Measurements from ENCODE around the gene BRICD5. TPM values are rescaled to one million over a fixed set of nuclear protein-coding genes. Genes with fewer than 3 reads are reported as not detected.
A peak's percentile ranks its signal among the peaks of the same experiment; 100 is the strongest.

The BRICD5 gene
- total and polyA plus RNA-seq, 3 donors from 2014 or later, result 25.1 to 66.5 (median 37.8) TPM

GRCh38 chr16:2212362-2213324 is 2.0 kb upstream of the BRICD5 start:
- H3K4me3 ChIP-seq, result no peak overlapping the region
- DNase-seq, result peak; percentile 46
- no peaks in the 10 kb centered on the region for H3K36me3 ChIP-seq (ENCODE audit: low read depth, missing control alignments)

GRCh38 chr16:2211923-2212347 is 1.3 kb upstream of the BRICD5 start:
- 73 to 75% methylated on average over 5 to 11 of the region's 11 CpGs for WGBS, 2 donors
- intact Hi-C loops (cut with DNase I; ENCODE audit: low total_unique reads), result no loop called here
- H3K4me1 ChIP-seq, result peaks cover 40% of the 10 kb centered on the region
- DNase-seq, result peak; percentile 45
- H3K27ac ChIP-seq, result peak overlapping the region in 1 of 2 donors; percentile 50
- no peak overlapping the region for H3K4me3 ChIP-seq
- TF ChIP-seq CTCF (IDR thresholded peaks at IDR 0.05), result no peak
- TF ChIP-seq POLR2A (IDR thresholded peaks at IDR 0.05), result no peak
- no peaks in the 10 kb centered on the region for H3K9me3 ChIP-seq
- H3K36me3 ChIP-seq (ENCODE audit: low read depth, missing control alignments), result no peaks in the 10 kb centered on the region
- no peaks in the 10 kb centered on the region for H3K27me3 ChIP-seq

More at GRCh38 chr16:2212362-2213324, 2.0 kb upstream of the BRICD5 start:
- WGBS, 2 donors, result 57 to 61% methylated on average over 16 to 19 of the region's 19 CpGs
- peak overlapping the region; percentile 25 to 50 for H3K27ac ChIP-seq
- H3K4me1 ChIP-seq, result peaks cover 40% of the 10 kb centered on the region
- intact Hi-C loops (cut with DNase I; ENCODE audit: low total_unique reads), result no loop called here
- H3K27me3 ChIP-seq, result no peaks in the 10 kb centered on the region
- TF ChIP-seq POLR2A (IDR thresholded peaks at IDR 0.05) (no peak), CTCF (IDR thresholded peaks at IDR 0.05) (no peak)
- H3K9me3 ChIP-seq, result no peaks in the 10 kb centered on the region

- TF ChIP-seq POLR2A (IDR thresholded peaks at IDR 0.05) (no peak), CTCF (IDR thresholded peaks at IDR 0.05) (no peak)
- Histone ChIP-seq H3K4me1 (peaks cover 51% of the 10 kb centered on the region), H3K27ac (no peak overlapping the region), H3K9me3 (no peaks in the 10 kb centered on the region), H3K36me3 (ENCODE audit: low read depth, missing control alignments) (no peaks in the 10 kb centered on the region), H3K4me3 (no peak overlapping the region), H3K27me3 (no peaks in the 10 kb centered on the region)
- 71 to 87% methylated on average over 3 to 16 of the region's 17 CpGs for WGBS, 2 donors
- intact Hi-C loops (cut with DNase I; ENCODE audit: low total_unique reads), result no loop called here
- DNase-seq, result no peak
Observed at GRCh38 chr16:2210009-2210332, 692 bp downstream of the BRICD5 start.

DNA sequence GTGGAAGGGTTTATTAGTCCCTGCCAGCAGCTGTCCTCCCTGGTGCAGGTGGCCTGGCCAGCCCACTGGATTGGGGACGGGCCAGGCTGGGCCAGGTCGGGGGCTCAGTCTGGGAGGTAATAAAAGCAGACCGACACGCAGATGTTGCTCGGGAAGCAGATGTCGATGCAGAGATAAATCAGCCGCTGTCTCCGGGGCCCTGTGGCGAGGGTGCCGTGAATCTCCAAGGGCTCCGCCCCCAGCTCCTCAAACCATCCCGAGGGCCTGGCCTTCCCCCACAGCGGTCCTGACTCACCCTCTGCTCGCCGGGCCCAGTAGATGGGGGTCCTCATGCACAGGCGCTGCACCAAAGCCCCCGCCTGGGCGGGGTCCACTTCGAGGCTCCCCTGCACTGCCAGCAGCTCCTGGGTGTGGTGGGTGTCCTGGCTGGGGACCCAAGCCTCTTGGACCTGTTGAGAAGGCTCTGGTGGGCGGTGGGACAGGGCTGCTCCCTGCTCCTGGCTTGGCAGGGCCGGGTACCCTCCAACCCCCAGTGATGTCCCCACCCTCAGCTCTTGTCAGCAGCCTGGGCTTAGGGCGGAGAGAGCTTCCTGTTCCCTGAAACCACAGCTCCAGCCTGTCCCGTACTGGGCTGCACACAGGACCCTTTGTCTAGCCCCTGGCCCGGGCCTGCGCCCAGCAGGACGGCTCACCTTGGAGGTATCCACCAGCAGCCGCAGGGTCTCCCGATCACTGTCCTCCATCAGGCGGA is 1.2 kb downstream of the BRICD5 start:
- intact Hi-C loops (cut with DNase I; ENCODE audit: low total_unique reads), result no loop called here
- no peak overlapping the region for H3K27ac ChIP-seq
- H3K9me3 ChIP-seq, result no peaks in the 10 kb centered on the region
- TF ChIP-seq POLR2A (IDR thresholded peaks at IDR 0.05) (no peak), CTCF (IDR thresholded peaks at IDR 0.05) (no peak)
- peaks cover 55% of the 10 kb centered on the region for H3K4me1 ChIP-seq
- no peak for DNase-seq
- no peak overlapping the region for H3K4me3 ChIP-seq
- H3K36me3 ChIP-seq (ENCODE audit: low read depth, missing control alignments), result no peaks in the 10 kb centered on the region
- no peaks in the 10 kb centered on the region for H3K27me3 ChIP-seq
- WGBS, 2 donors, result 73 to 74% methylated on average over 6 to 29 of the region's 29 CpGs

Measured in testis (tissue), 3 donors.